NCI-H82 treated with DMSO at 0.1 percent for 48 hours (cell line): Measurements from ENCODE around the gene ZNF283.
A peak's percentile ranks its signal among the peaks of the same experiment; 100 is the strongest.
"Not testable (repeated sequence)": the region's sequence is repeated elsewhere in the genome, so short reads cannot be mapped to it uniquely, and the experiment has no call there.

Source experiments
- DNase-seq: peaks from one replicate; lab custom pipeline; 2025; ENCODE audit not compliant: unreplicated experiment; lab: John Stamatoyannopoulos, UW

The ZNF283 gene

DNA sequence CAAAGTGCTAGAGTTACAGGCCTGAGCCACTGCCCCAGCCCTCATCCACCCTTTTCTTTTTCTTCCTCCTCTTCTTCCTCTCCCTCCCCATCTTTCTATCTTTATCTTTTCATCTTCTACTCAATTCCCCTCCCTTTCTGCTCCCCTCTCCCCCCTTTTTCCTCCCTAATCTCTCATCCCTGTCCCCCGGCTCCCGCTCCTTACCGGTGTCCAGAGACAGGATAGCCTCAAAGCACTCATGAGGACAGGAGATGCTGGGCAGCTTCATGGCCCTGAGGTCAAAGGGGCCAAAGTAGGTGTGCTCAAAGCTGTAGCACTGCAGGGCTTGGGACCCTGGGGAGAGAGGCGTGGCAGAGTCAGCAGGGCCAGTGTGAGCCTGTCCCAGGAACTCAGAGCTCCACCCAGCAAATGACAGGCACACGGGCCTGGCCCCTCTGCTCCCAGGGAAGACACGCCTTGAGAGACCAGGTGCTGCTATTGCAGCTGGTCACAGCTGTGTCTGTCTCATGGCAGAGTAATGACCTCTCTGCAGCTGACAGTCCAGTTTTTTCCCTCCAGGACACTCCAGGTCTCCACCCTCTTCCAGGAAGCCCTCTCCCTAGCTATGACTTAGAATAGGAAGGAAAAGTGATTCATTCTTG lies 27.5 kb upstream of the ZNF283 start:
- no peak for DNase-seq

DNA sequence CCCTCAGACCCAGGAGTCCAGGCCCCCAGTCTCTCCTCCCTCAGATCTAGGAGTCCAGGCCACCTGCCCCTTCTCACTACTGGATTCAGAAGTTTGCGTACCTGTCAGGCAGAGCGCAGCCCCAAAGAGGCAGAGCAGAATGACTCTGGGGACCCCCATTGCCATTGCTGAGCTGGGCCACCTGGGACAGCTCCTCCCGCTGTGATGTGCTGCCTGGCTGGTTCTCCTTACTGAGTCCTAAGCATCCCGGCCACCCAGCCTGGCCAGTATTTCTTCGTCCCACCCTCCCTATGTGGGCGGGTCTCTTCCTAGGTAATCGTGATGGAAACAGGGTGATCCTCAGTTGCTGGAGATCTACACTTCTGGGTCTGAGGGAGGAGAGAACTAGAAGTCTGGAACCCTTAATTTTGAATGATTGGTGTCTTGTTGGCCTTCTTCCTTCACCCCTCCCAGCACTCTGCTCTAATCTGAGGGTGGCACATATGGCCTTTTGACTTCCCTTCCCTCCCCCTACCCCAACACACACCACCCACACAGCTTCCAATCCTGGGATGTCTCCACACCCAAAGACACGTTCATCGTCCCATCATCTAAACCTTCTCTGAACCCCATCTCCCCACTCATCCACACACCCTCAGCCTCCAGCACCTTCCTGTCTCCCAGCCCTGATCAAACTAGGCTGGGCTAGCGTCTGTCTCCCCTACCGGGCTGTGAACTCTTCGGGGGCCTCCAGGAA lies 24.7 kb upstream of the ZNF283 start, which contains the start of gene LYPD5:
Gene LYPD5, minus strand, starts transcription at position 232 of the 736 bp plus-strand sequence. Its CDS starts 67 bp downstream, at position 165.
- DNase-seq, result no peak

- no peak for DNase-seq
Observed at GRCh38 chr19:43804432-43804831, 22.7 kb upstream of the ZNF283 start.

- DNase-seq, result not testable (repeated sequence)
Observed at GRCh38 chr19:43806401-43806800, 20.7 kb upstream of the ZNF283 start.

DNA sequence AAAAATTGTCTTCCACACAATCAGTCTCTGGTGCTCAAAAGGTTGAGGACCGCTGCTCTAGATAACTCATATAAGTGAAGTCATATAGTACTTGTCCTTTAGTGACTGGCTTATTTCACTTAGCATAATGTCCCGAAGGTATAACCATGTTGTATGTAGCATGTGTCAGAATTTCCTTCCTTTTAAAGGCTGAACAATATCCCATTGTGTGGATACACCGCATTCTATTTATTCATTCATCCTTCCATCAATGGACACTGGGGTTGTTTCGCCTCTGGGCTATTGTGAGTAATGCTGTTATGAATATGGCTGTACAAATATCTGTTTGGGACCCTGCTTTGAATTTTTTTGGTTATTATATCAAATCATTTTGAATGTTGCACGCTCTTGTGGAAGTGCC lies 20.3 kb upstream of the ZNF283 start:
- no peak for DNase-seq

DNA sequence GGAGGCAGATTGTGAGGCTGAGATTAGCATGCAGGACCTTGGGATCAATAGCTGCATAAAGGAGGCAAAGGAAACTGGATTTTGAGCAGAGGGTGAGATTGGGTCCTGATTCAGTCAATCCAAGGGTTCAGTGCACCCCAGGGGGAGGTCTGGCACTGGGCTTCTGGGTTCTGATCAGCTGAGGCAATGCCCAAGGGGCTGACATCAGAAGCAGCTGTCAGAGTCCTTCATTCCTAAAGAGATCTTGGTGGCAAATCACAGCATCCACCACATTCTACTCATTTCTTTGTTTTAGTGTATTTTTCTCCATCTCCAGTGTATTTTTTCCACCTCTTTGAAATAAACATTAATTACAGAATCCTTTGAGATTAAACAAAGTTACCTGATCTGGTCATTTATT lies 19.5 kb upstream of the ZNF283 start:
- DNase-seq, result no peak

GRCh38 chr19:43809762-43810696 lies 17.1 kb upstream of the ZNF283 start:
- DNase-seq, result peak; percentile 16

DNA sequence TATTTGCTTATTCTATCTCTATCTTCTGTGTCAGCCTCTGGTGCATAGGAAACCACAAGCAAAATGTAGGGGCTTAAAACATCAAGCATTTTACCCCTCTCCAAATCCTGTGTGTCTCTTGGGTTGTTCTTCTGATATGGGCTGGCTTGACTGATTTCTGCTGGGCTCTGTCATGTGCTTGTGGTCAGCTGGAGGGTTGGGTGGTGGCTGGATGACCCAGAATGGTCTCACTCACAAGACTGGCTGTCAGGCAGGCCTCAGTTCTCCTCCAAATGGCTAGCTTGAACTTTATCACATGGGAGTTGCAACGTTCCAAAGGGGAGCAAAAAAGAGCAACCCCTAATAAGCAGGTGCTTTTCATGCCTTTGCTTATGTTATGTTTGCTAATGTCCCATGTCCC lies 15.3 kb upstream of the ZNF283 start:
- no peak for DNase-seq

DNA sequence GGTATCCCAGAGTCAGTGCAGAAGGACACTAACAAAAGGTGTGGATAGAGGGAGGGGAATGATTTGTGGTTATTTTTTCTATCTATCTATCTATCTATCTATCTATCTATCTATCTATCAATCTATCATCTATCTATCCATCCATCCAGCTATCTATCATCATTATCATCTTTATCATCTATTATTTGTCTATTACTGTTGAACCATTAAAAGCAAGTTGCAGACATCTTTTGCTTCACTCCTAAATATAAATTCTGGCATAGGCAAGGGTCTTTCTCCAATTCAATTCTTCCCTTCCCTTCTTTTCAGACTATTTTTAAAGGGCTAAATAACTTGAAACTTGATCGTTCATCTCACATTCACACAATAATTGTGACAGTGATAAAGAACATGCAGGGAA lies 14.9 kb upstream of the ZNF283 start:
- no peak for DNase-seq

- DNase-seq, result no peak
Observed at GRCh38 chr19:43812688-43813087, 14.4 kb upstream of the ZNF283 start.

GRCh38 chr19:43814663-43815352 lies 12.3 kb upstream of the ZNF283 start:
- no peak for DNase-seq

DNA sequence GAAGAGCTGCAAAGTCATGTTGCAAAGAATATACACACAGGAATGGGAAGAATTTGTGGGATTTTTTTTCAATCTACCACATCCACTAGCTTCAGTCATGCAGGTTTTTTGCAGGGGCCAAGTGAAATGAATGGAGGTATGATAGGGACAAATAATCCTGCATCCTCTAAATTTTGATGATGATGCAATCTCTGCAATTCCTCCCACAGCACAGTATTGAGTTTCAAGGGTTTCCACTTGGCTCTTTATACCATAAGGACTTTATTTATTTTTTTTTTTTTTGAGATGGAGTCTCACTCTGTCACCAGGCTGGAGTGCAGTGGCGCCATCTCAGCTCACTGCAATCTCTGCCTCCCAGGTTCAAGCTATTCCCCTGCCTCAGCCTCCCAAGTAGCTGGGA lies 9.7 kb upstream of the ZNF283 start:
- not testable (repeated sequence) for DNase-seq

GRCh38 chr19:43818500-43818899 lies 8.6 kb upstream of the ZNF283 start:
- DNase-seq, result no peak

- DNase-seq, result no peak
Observed at GRCh38 chr19:43820098-43820883, 6.8 kb upstream of the ZNF283 start.

DNA sequence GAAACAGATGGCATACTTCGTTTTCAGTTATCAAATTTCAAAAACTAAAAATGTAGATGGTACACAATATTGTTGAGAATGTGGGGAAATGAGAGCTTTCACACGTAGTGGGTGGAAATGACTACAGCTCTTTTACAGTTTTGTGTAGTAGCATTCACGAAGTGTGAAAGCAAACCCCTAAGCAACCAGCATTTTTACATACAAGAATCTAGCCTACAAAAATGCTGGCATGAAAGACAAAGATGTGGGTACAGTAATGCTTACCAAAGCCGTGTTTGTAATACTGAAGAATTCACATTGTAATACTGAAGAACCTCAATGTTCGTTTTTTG lies 6.3 kb upstream of the ZNF283 start:
- no peak for DNase-seq

- DNase-seq, result not testable (repeated sequence)
Observed at GRCh38 chr19:43823856-43824255, 3.3 kb upstream of the ZNF283 start.

DNA sequence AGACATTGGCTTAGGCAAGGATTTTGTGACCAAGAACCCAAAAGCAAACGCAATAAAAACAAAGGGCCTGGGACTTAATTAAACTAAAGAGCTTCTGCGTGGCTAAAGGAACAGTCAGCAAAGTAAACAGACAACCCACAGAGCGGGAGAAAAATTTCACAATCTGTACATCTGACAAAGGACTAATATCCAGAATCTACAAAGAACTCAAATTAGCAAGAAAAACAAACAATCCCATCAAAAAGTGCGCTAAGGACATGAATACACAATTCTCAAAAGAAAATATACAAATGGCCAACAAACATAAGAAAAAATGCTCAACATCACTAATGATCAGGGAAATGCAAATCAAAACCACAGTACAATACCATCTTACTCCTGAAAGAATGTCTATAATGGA lies 2.5 kb upstream of the ZNF283 start:
- DNase-seq, result not testable (repeated sequence)

DNA sequence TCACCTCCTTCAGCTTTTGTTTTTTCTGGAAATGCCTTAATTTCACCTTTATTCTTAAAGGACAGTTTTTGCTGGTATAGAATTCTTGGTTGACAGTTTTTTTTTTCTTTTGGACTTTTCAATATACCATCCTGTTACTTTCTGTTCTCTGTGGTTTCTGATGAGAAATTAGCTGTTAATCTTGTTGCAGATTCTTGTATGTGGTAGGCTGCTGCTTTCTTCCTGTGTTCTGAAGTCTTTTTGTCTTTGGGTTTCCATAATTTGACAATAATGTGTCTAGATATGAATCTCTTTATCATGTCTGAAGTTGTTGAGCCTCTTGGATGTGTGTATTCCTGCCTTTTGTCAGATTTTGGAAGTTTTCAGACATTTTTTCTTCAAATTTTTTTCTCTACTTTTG lies 12.0 kb downstream of the ZNF283 start:
- DNase-seq, result no peak

GRCh38 chr19:43842007-43842406 lies 14.9 kb downstream of the ZNF283 start:
- DNase-seq, result no peak

- no peak for DNase-seq
Observed at GRCh38 chr19:43847246-43847645, 20.1 kb downstream of the ZNF283 start.
